ENCODE results near the gene TMEM50B.
"Not testable (repeated sequence)": the region's sequence is repeated elsewhere in the genome, so short reads cannot be mapped to it uniquely, and the experiment has no call there.

TMEM50B gene

GRCh38 chr21:33491373-33492102 is 11.8 kb upstream of the TMEM50B start, which contains the start of gene DNAJC28:
DNAJC28 (minus strand) TSS chr21:33491716; CDS start chr21:33489393, 2,323 bp downstream.
- peak; percentile 95 for DNase-seq
- Mint-ChIP-seq H3K36me3 (no peaks in the 10 kb centered on the region), H3K27me3 (peaks cover 37% of the 10 kb centered on the region), H3K9me3 (no peaks in the 10 kb centered on the region), H3K4me3 (peak within 1 kb of the TSS; percentile 83), H3K4me1 (peaks cover 11% of the 10 kb centered on the region), H3K27ac (peak within 1 kb of the TSS; percentile 64)
- CTCF ChIA-PET = interaction anchor here (1.0 to 1.6 kb wide), 2 partner anchors 11 to 114 kb away, joined by 3 to 9 read pairs; partner anchors contain the start of gene TMEM50B

DNA sequence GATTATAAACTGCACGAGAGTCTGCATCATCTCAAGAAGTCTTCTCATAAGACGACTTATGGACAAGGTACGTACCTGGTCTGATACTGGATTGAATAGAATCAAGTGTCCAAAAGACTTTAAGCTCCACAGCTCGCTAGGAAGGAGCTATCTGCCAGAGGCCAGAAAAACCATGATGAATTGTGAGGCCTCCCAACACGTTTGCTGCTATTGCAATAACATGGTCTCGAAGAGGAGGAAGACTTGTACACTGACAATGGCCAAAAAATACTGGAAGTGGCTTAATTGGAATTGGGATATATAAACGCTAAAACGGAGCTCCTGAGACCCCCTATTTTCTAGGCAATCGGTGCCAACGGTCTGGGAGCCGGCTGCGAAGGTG is 11.2 kb upstream of the TMEM50B start:
- DNase-seq = no peak
- CTCF ChIA-PET = interaction anchor here (1.0 to 1.6 kb wide), 2 partner anchors 10 to 115 kb away, joined by 3 to 9 read pairs; partner anchors contain the start of gene TMEM50B
- peak overlapping the region; percentile 83 for H3K4me3 Mint-ChIP-seq
- no peaks in the 10 kb centered on the region for H3K36me3 Mint-ChIP-seq
- no peaks in the 10 kb centered on the region for H3K9me3 Mint-ChIP-seq
- H3K4me1 Mint-ChIP-seq = peaks cover 11% of the 10 kb centered on the region
- H3K27me3 Mint-ChIP-seq = peaks cover 31% of the 10 kb centered on the region
- peak overlapping the region; percentile 59 for H3K27ac Mint-ChIP-seq

- Mint-ChIP-seq H3K9me3 (no peaks in the 10 kb centered on the region), H3K4me1 (peaks cover 11% of the 10 kb centered on the region), H3K4me3 (no peak overlapping the region), H3K27ac (no peak overlapping the region), H3K36me3 (no peaks in the 10 kb centered on the region), H3K27me3 (peaks cover 25% of the 10 kb centered on the region)
- CTCF ChIA-PET = no interaction called here
- DNase-seq = no peak
Observed at GRCh38 chr21:33488936-33489335, 9.2 kb upstream of the TMEM50B start.

- CTCF ChIA-PET = no interaction called here
- Mint-ChIP-seq H3K27me3 (peaks cover 21% of the 10 kb centered on the region), H3K4me3 (no peak overlapping the region), H3K27ac (no peak overlapping the region), H3K4me1 (peaks cover 11% of the 10 kb centered on the region), H3K9me3 (no peaks in the 10 kb centered on the region), H3K36me3 (no peaks in the 10 kb centered on the region)
- no peak for DNase-seq
Observed at GRCh38 chr21:33487996-33488395, 8.2 kb upstream of the TMEM50B start.

- Mint-ChIP-seq H3K4me3 (no peak overlapping the region), H3K36me3 (peaks cover 7% of the 10 kb centered on the region), H3K4me1 (peaks cover 27% of the 10 kb centered on the region), H3K27me3 (peaks cover 20% of the 10 kb centered on the region), H3K9me3 (no peaks in the 10 kb centered on the region), H3K27ac (no peak overlapping the region)
- DNase-seq = no peak
- CTCF ChIA-PET = interaction anchor here (1.3 to 3.0 kb wide), 2 partner anchors 10 to 124 kb away, joined by 3 to 9 read pairs; partner anchors contain the start of gene DNAJC28
Observed at GRCh38 chr21:33481314-33481943, 1.7 kb upstream of the TMEM50B start.

DNA sequence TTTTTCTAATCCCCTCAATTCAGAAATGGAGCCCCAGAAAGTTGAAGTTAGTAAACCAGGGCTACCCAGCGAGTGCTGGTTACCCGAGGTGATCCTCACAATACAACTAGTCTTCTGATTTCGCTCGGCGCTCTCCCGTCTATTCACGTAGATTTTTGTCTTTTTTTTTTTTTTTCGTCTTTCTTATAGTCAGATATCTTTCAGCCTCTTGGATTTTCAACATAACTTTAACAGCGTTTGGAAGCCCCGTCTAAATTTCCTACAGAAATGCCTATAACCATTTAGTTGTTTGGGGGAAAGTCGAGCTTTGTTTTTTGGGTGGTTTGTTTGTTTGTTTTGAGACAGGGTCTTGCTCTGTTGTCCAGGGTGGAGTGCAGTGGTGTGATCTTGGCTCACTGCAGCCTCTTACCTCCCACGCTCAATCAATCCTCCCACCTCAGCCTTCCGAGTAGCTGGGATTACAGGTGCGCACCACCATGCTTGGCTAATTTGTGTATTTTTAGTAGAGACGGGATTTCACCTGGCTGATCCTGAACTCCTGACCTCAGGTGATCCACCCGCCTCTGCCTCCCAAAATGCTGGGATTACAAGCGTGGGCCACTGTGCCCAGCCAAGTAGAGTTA is 818 bp upstream of the TMEM50B start:
- peaks cover 7% of the 10 kb centered on the region for H3K36me3 Mint-ChIP-seq
- peaks cover 27% of the 10 kb centered on the region for H3K4me1 Mint-ChIP-seq
- CTCF ChIA-PET = interaction anchor here (3.0 kb wide), 1 partner anchor 11 kb away, joined by 9 read pairs; the partner anchor contains the start of gene DNAJC28
- no peaks in the 10 kb centered on the region for H3K9me3 Mint-ChIP-seq
- peaks cover 20% of the 10 kb centered on the region for H3K27me3 Mint-ChIP-seq
- peak overlapping the region; percentile 88 for H3K4me3 Mint-ChIP-seq
- peak overlapping the region; percentile 94 for H3K27ac Mint-ChIP-seq
- DNase-seq = no peak

- Mint-ChIP-seq H3K4me3 (peak overlapping the region; percentile 88), H3K27ac (peak overlapping the region; percentile 94), H3K36me3 (peaks cover 7% of the 10 kb centered on the region), H3K4me1 (peaks cover 27% of the 10 kb centered on the region), H3K9me3 (no peaks in the 10 kb centered on the region), H3K27me3 (peaks cover 14% of the 10 kb centered on the region)
- DNase-seq = peak; percentile 62
- CTCF ChIA-PET = interaction anchor here (0.6 to 3.0 kb wide), 3 partner anchors 12 to 81 kb away, joined by 3 to 9 read pairs (median 3); partner anchors contain the start of gene DNAJC28
Observed at GRCh38 chr21:33478935-33479678, 667 bp downstream of the TMEM50B start.

DNA sequence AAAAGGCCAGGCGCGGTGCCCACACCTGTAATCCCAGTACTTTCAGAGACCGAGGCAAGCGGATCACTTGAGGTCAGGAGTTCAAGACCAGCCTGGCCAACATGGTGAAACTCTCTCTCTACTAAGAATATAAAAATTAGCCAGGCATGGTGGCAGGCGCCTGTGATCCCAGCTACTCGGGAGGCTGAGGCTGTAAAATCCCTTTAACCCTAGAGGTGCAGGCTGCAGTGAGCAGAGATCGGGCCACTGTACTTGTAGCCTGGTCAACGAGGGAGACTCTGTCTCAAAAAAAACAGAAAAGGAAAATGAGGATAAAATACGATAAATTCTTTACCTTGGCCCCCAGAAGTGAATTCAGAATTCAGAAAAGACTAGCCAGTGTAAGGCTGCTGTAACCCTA is 1.6 kb downstream of the TMEM50B start:
- DNase-seq = no peak
- Mint-ChIP-seq H3K9me3 (no peaks in the 10 kb centered on the region), H3K4me3 (peak overlapping the region; percentile 88), H3K36me3 (peaks cover 11% of the 10 kb centered on the region), H3K27ac (peak overlapping the region; percentile 94), H3K27me3 (peaks cover 14% of the 10 kb centered on the region), H3K4me1 (peaks cover 27% of the 10 kb centered on the region)
- CTCF ChIA-PET = no interaction called here

DNA sequence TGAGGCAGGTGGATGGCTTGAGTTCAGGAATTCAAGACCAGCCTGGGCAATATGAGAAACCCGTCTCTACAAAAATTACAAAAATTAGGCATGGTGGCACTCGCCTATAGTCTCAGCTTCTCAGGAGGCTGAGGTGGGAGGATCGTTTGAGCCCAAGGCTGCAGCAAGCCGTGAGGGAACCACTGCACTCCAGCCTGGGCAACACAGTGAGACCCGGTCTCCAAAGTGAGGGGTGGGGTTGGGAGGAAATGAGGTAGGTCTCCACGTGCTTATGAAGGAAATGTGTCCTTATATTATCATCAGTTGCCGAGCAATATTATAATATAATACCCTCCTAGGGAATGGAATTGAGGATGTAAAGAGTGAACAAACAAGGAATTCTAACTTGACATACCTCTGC is 2.7 kb downstream of the TMEM50B start:
- no peak for DNase-seq
- CTCF ChIA-PET = no interaction called here
- Mint-ChIP-seq H3K36me3 (peaks cover 13% of the 10 kb centered on the region), H3K9me3 (no peaks in the 10 kb centered on the region), H3K27ac (no peak overlapping the region), H3K27me3 (peaks cover 8% of the 10 kb centered on the region), H3K4me1 (peaks cover 27% of the 10 kb centered on the region), H3K4me3 (peak overlapping the region; percentile 41)

- Mint-ChIP-seq H3K36me3 (peaks cover 8% of the 10 kb centered on the region), H3K9me3 (no peaks in the 10 kb centered on the region), H3K4me3 (no peak overlapping the region), H3K27ac (no peak overlapping the region), H3K4me1 (peaks cover 10% of the 10 kb centered on the region), H3K27me3 (no peaks in the 10 kb centered on the region)
- CTCF ChIA-PET = interaction anchor here (0.6 kb wide), 1 partner anchor 55 kb away, joined by 3 read pairs; no protein-coding TSS in a partner anchor
- DNase-seq = no peak
Observed at GRCh38 chr21:33473344-33473743, 6.4 kb downstream of the TMEM50B start.

GRCh38 chr21:33470701-33471100 is 9.1 kb downstream of the TMEM50B start:
- no peak overlapping the region for H3K4me3 Mint-ChIP-seq
- peaks cover 9% of the 10 kb centered on the region for H3K36me3 Mint-ChIP-seq
- no peaks in the 10 kb centered on the region for H3K4me1 Mint-ChIP-seq
- CTCF ChIA-PET = no interaction called here
- no peak overlapping the region for H3K27ac Mint-ChIP-seq
- H3K9me3 Mint-ChIP-seq = no peaks in the 10 kb centered on the region
- DNase-seq = no peak
- H3K27me3 Mint-ChIP-seq = no peaks in the 10 kb centered on the region

GRCh38 chr21:33469183-33469582 is 10.6 kb downstream of the TMEM50B start:
- H3K27me3 Mint-ChIP-seq, CTCF ChIA-PET, H3K36me3 Mint-ChIP-seq, H3K4me3 Mint-ChIP-seq, H3K9me3 Mint-ChIP-seq, DNase-seq, H3K27ac Mint-ChIP-seq, H3K4me1 Mint-ChIP-seq: not testable (repeated sequence)

DNA sequence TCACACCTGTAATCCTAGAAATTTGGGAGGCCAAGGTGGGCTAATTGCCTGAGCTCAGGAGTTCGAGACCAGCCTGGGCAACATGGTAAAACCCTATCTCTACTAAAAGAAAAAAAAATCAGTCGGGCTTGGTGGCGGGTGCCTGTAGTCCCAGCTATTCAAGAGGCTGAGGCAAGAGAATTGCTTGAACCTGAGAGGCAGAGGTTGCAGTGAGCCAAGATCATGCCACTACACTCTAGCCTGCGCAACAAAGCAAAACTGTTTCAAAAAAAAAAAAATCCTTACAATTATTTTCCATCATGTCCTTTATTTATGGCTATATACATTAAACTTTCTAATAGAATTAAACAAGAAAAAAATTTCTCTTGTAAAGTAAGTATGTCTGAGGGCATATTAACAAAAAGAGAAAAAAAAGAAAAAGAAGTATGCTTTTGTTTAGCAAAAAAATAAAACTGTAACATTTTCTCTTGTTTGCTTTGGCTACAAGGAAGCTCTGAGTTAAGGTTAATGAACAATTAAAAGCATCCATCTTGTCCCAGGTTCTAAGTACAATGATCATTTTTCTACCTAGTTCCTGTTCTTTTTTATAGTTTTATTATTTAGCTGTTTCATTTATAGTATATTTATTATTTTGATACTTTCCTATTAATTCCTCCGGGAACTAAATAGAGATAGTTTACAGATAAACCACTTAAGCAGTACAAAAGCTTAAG is 18.1 kb downstream of the TMEM50B start:
- DNase-seq = no peak
- CTCF ChIA-PET = interaction anchor here (0.7 to 1.6 kb wide), 3 partner anchors 123 to 635 kb away, joined by 3 to 4 read pairs (median 3); no protein-coding TSS in a partner anchor
- Mint-ChIP-seq H3K27ac (no peak overlapping the region), H3K4me1 (no peaks in the 10 kb centered on the region), H3K36me3 (peaks cover 7% of the 10 kb centered on the region), H3K4me3 (no peak overlapping the region), H3K27me3 (no peaks in the 10 kb centered on the region), H3K9me3 (no peaks in the 10 kb centered on the region)
